Epithelial cell of esophagus (primary cell): ENCODE measurements around the gene ACSM2A.
"Not testable (repeated sequence)": the region's sequence is repeated elsewhere in the genome, so short reads cannot be mapped to it uniquely, and the experiment has no call there.

Experiments
- DNase-seq: peaks from one replicate; pipeline ENCODE4 v3.0.0; 2010; ENCODE audit warnings: low read depth
- H3K4me3 ChIP-seq: 2 replicates; pipeline ENCODE4 v1.5.1; 2011; ENCODE audit warnings: mild to moderate bottlenecking, low read length, control low read depth
- CTCF ChIP-seq: IDR thresholded peaks from 2 replicates; pipeline ENCODE4 v1.5.1; 2011; ENCODE audit warnings: low read depth, mild to moderate bottlenecking, low read length, control low read depth, inconsistent platforms; ENCODE audit not compliant: insufficient read depth; ENCODE audit errors: missing control alignments

Gene ACSM2A

GRCh38 chr16:20424129-20424866 is 27.0 kb upstream of the ACSM2A start:
- no peak overlapping the region for H3K4me3 ChIP-seq
- no peak for TF ChIP-seq CTCF
- no peak for DNase-seq

GRCh38 chr16:20427401-20427797 is 23.9 kb upstream of the ACSM2A start:
- H3K4me3 ChIP-seq, DNase-seq: not testable (repeated sequence)

- not testable (repeated sequence) for DNase-seq, H3K4me3 ChIP-seq
Measured at GRCh38 chr16:20429499-20429898, 21.8 kb upstream of the ACSM2A start.

- DNase-seq, H3K4me3 ChIP-seq: not testable (repeated sequence)
Measured at GRCh38 chr16:20430480-20430879, 20.8 kb upstream of the ACSM2A start.

GRCh38 chr16:20430948-20431347 is 20.4 kb upstream of the ACSM2A start:
- no peak for TF ChIP-seq CTCF
- H3K4me3 ChIP-seq, result no peak overlapping the region
- no peak for DNase-seq

GRCh38 chr16:20438950-20439349 is 12.4 kb upstream of the ACSM2A start:
- DNase-seq, H3K4me3 ChIP-seq: not testable (repeated sequence)

- not testable (repeated sequence) for DNase-seq, H3K4me3 ChIP-seq
Measured at GRCh38 chr16:20439820-20440231, 11.5 kb upstream of the ACSM2A start.

- not testable (repeated sequence) for DNase-seq, H3K4me3 ChIP-seq
Measured at GRCh38 chr16:20440731-20441130, 10.6 kb upstream of the ACSM2A start.

- H3K4me3 ChIP-seq, result no peak overlapping the region
- no peak for TF ChIP-seq CTCF
- no peak for DNase-seq
Measured at GRCh38 chr16:20441191-20441590, 10.1 kb upstream of the ACSM2A start.

GRCh38 chr16:20441859-20442258 is 9.5 kb upstream of the ACSM2A start:
- not testable (repeated sequence) for DNase-seq, H3K4me3 ChIP-seq

GRCh38 chr16:20446652-20447393 is 4.5 kb upstream of the ACSM2A start:
- H3K4me3 ChIP-seq, DNase-seq: not testable (repeated sequence)

GRCh38 chr16:20453633-20454032 is 2.3 kb downstream of the ACSM2A start:
- not testable (repeated sequence) for DNase-seq, H3K4me3 ChIP-seq

GRCh38 chr16:20459227-20459626 is 7.9 kb downstream of the ACSM2A start:
- not testable (repeated sequence) for H3K4me3 ChIP-seq, DNase-seq

- not testable (repeated sequence) for H3K4me3 ChIP-seq, DNase-seq
Measured at GRCh38 chr16:20460313-20460712, 9.0 kb downstream of the ACSM2A start.

- not testable (repeated sequence) for DNase-seq
Measured at GRCh38 chr16:20468954-20469353, 17.6 kb downstream of the ACSM2A start.

GRCh38 chr16:20469930-20470329 is 18.6 kb downstream of the ACSM2A start:
- H3K4me3 ChIP-seq, DNase-seq: not testable (repeated sequence)

More at GRCh38 chr16:20468954-20469353, 17.6 kb downstream of the ACSM2A start:
- not testable (repeated sequence) for H3K4me3 ChIP-seq
